DOHH2 (cell line): Measurements from ENCODE around the gene UBASH3A.

Experiments used
- H3F3A ChIP-seq: fragments of 200-600 bp; sonication (generic), shearing (Covaris generic); 2 replicates; pipeline ENCODE4 v1.6.0; 2016; ENCODE audit warnings: antibody characterized with exemption, mild to moderate bottlenecking; ENCODE audit not compliant: control insufficient read depth, insufficient read depth
- H3K27ac ChIP-seq: fragments of 200-600 bp; sonication (generic); 2 replicates; pipeline ENCODE4 v1.5.1; 2014; ENCODE audit warnings: low read depth, mild to moderate bottlenecking, low read length, moderate library complexity
- H3K27me3 ChIP-seq: fragments of 200-600 bp; sonication (generic); 2 replicates; pipeline ENCODE4 v1.6.1; 2014; ENCODE audit warnings: mild to moderate bottlenecking, low read length, mixed read lengths; ENCODE audit not compliant: control insufficient read depth
- H3K36me3 ChIP-seq: fragments of 200-600 bp; sonication (generic); 2 replicates; pipeline ENCODE4 v1.6.1; 2014; ENCODE audit warnings: mild to moderate bottlenecking, low read length, moderate library complexity, mixed read lengths; ENCODE audit not compliant: control insufficient read depth
- H3K4me1 ChIP-seq: fragments of 200-600 bp; sonication (generic); 2 replicates; pipeline ENCODE4 v1.6.1; 2014; ENCODE audit warnings: mild to moderate bottlenecking, low read length, mixed read lengths; ENCODE audit not compliant: control insufficient read depth
- H3K4me2 ChIP-seq: fragments of 200-600 bp; sonication (generic); 2 replicates; pipeline ENCODE4 v1.6.0; 2014; ENCODE audit warnings: mild to moderate bottlenecking, low read length, moderate library complexity
- H3K4me3 ChIP-seq: fragments of 200-600 bp; sonication (generic); 2 replicates; pipeline ENCODE4 v1.5.1; 2014; ENCODE audit warnings: mild to moderate bottlenecking, low read length, mixed read lengths
- H3K79me2 ChIP-seq: fragments of 200-600 bp; sonication (generic); 2 replicates; pipeline ENCODE4 v1.6.1; 2014; ENCODE audit warnings: mild to moderate bottlenecking, low read length, mixed read lengths; ENCODE audit not compliant: control insufficient read depth
- H3K9me2 ChIP-seq: fragments of 200-600 bp; sonication (generic); replicated peaks from 2 replicates; pipeline ENCODE4 v1.6.1; 2014; ENCODE audit warnings: mild to moderate bottlenecking, low read length, mixed read lengths; ENCODE audit not compliant: control insufficient read depth
- H3K9me3 ChIP-seq: fragments of 200-600 bp; sonication (generic); 2 replicates; pipeline ENCODE4 v1.6.1; 2014; ENCODE audit warnings: antibody characterized with exemption, low read length, mixed read lengths; ENCODE audit not compliant: control insufficient read depth, insufficient read depth
- H4K20me1 ChIP-seq: fragments of 200-600 bp; sonication (generic); 2 replicates; pipeline ENCODE4 v1.6.0; 2014; ENCODE audit warnings: low read depth, mild to moderate bottlenecking, antibody characterized with exemption, low read length, moderate library complexity; ENCODE audit not compliant: control insufficient read depth, insufficient read depth
- CTCF ChIP-seq: fragments of 200-600 bp; sonication (generic); IDR thresholded peaks from one replicate; pipeline ENCODE4 v1.5.1; 2014; ENCODE audit warnings: antibody characterized with exemption, mild to moderate bottlenecking, low read depth, low read length; ENCODE audit not compliant: poor library complexity, severe bottlenecking
- EZH2phosphoT487 ChIP-seq: fragments of 200-600 bp; sonication (generic); IDR thresholded peaks from 2 replicates; pipeline ENCODE4 v1.6.1; 2017; ENCODE audit warnings: borderline replicate concordance, mild to moderate bottlenecking, antibody characterized with exemption, low read length, moderate library complexity, mixed read lengths

UBASH3A gene

GRCh38 chr21:42496120-42496838 is 92.6 kb downstream of the UBASH3A start, which contains the start of gene RSPH1:
TSS of gene RSPH1 (minus strand) at chr21:42496224. CDS start at chr21:42496186, 38 bp downstream.
- TF ChIP-seq CTCF (no peak), EZH2phosphoT487 (no peak)
- Histone ChIP-seq H3K9me3 (no peaks in the 10 kb centered on the region), H3K4me3 (peak within 1 kb of the TSS; percentile 89), H3K9me2 (no peaks in the 10 kb centered on the region), H3K4me2 (peak within 1 kb of the TSS; percentile 97), H3K27me3 (peaks cover 9% of the 10 kb centered on the region), H3K79me2 (no peaks in the 10 kb centered on the region), H3K4me1 (peaks cover 27% of the 10 kb centered on the region), H3F3A (no peaks in the 10 kb centered on the region), H4K20me1 (no peaks in the 10 kb centered on the region), H3K27ac (no peak within 1 kb of the TSS), H3K36me3 (no peaks in the 10 kb centered on the region)

GRCh38 chr21:42496839-42497202 is 93.1 kb downstream of the UBASH3A start:
- no peaks in the 10 kb centered on the region for H3K79me2 ChIP-seq
- no peak overlapping the region for H3K27ac ChIP-seq
- H4K20me1 ChIP-seq, result no peaks in the 10 kb centered on the region
- no peaks in the 10 kb centered on the region for H3F3A ChIP-seq
- H3K4me2 ChIP-seq, result peak overlapping the region; percentile 93
- H3K36me3 ChIP-seq, result no peaks in the 10 kb centered on the region
- H3K27me3 ChIP-seq, result peaks cover 9% of the 10 kb centered on the region
- peaks cover 24% of the 10 kb centered on the region for H3K4me1 ChIP-seq
- no peaks in the 10 kb centered on the region for H3K9me3 ChIP-seq
- no peak for TF ChIP-seq CTCF
- no peak for TF ChIP-seq EZH2phosphoT487
- H3K9me2 ChIP-seq, result no peaks in the 10 kb centered on the region
- H3K4me3 ChIP-seq, result peak overlapping the region; percentile 89
